ENCODE results near the gene DPT.

Gene DPT

GRCh38 chr1:168688644-168689326 is 40.2 kb downstream of the DPT start:
- no peak for TF ChIP-seq CTCF (IDR thresholded peaks at IDR 0.05)
- H3K4me1 Mint-ChIP-seq: peaks cover 8% of the 10 kb centered on the region
- H3K27me3 Mint-ChIP-seq (ENCODE audit: low read depth, poor library complexity): no peaks in the 10 kb centered on the region
- no peak for DNase-seq
- H3K9me3 Mint-ChIP-seq: no peaks in the 10 kb centered on the region
- no peak overlapping the region for H3K4me3 Mint-ChIP-seq
- no peaks in the 10 kb centered on the region for H3K36me3 Mint-ChIP-seq (ENCODE audit: low read depth)
- H3K27ac Mint-ChIP-seq: no peak overlapping the region

- TF ChIP-seq CTCF (IDR thresholded peaks at IDR 0.05): no peak
- DNase-seq: no peak
- no peaks in the 10 kb centered on the region for H3K27me3 Mint-ChIP-seq (ENCODE audit: low read depth, poor library complexity)
Observed at GRCh38 chr1:168687816-168688215, 41.2 kb downstream of the DPT start.

GRCh38 chr1:168686666-168687065 is 42.3 kb downstream of the DPT start:
- H3K4me3 Mint-ChIP-seq: no peak overlapping the region
- TF ChIP-seq CTCF (IDR thresholded peaks at IDR 0.05): no peak
- no peak for DNase-seq
- H3K27ac Mint-ChIP-seq: no peak overlapping the region
- H3K27me3 Mint-ChIP-seq (ENCODE audit: low read depth, poor library complexity): no peaks in the 10 kb centered on the region
- H3K9me3 Mint-ChIP-seq: peaks cover 15% of the 10 kb centered on the region
- peaks cover 8% of the 10 kb centered on the region for H3K4me1 Mint-ChIP-seq
- H3K36me3 Mint-ChIP-seq (ENCODE audit: low read depth): no peaks in the 10 kb centered on the region

More at GRCh38 chr1:168687816-168688215, 41.2 kb downstream of the DPT start:
- Mint-ChIP-seq H3K4me1 (peaks cover 8% of the 10 kb centered on the region), H3K36me3 (ENCODE audit: low read depth) (no peaks in the 10 kb centered on the region), H3K27ac (no peak overlapping the region), H3K4me3 (no peak overlapping the region), H3K9me3 (peaks cover 6% of the 10 kb centered on the region)

GRCh38 chr1:168683871-168684270 is 45.1 kb downstream of the DPT start:
- peaks cover 7% of the 10 kb centered on the region for H3K4me1 Mint-ChIP-seq

GRCh38 chr1:168676861-168677260 is 52.1 kb downstream of the DPT start:
- Mint-ChIP-seq H3K36me3 (ENCODE audit: low read depth) (no peaks in the 10 kb centered on the region), H3K4me1 (no peaks in the 10 kb centered on the region), H3K27me3 (ENCODE audit: low read depth, poor library complexity) (no peaks in the 10 kb centered on the region), H3K27ac (no peak overlapping the region), H3K9me3 (peaks cover 18% of the 10 kb centered on the region), H3K4me3 (no peak overlapping the region)
- no peak for DNase-seq
- no peak for TF ChIP-seq CTCF (IDR thresholded peaks at IDR 0.05)

More at GRCh38 chr1:168683871-168684270, 45.1 kb downstream of the DPT start:
- no peak for TF ChIP-seq CTCF (IDR thresholded peaks at IDR 0.05)
- H3K27ac Mint-ChIP-seq: no peak overlapping the region
- no peaks in the 10 kb centered on the region for H3K27me3 Mint-ChIP-seq (ENCODE audit: low read depth, poor library complexity)
- H3K36me3 Mint-ChIP-seq (ENCODE audit: low read depth): no peaks in the 10 kb centered on the region
- H3K9me3 Mint-ChIP-seq: peaks cover 31% of the 10 kb centered on the region
- no peak overlapping the region for H3K4me3 Mint-ChIP-seq
- DNase-seq: no peak

Measured in nephron progenitor cell (in vitro differentiated cells).